Right lobe of liver (tissue), 6 donors: ENCODE measurements around the gene KIF14. TPM values are rescaled to one million over a fixed set of nuclear protein-coding genes. Genes with fewer than 3 reads are reported as not detected.

Experiments
- ATAC-seq, 4 donors: fragments of 200-7000 bp; cut with Tn5 transposase; one replicate each; pipeline ENCODE4 v1.9.1; 2020; ENCODE audit warnings: mild to moderate bottlenecking in 4 of 4, moderate library complexity in 4 of 4
- DNase-seq, 3 donors: peaks; one replicate each; pipeline ENCODE4 v3.0.0-alpha.2; 2020
- H3K27ac ChIP-seq, 3 donors: fragments of 200-600 bp; one replicate each; pipeline ENCODE4 v1.8.0; 2022
- H3K27me3 ChIP-seq, 2 donors: fragments of 200-600 bp; one replicate each; pipeline ENCODE4 v1.8.0; 2022
- H3K36me3 ChIP-seq, 4 donors: fragments of 200-600 bp; sonication (generic) in 1 of 4; one replicate each; pipeline versions ENCODE4 v1.5.1 to v1.8.0; 2017 to 2022; ENCODE audit warnings: control low read depth in 1 of 4
- H3K4me1 ChIP-seq, 4 donors: fragments of 200-600 bp; sonication (generic) in 1 of 4; one replicate each; pipeline versions ENCODE4 v1.5.1 to v1.8.0; 2017 to 2022; ENCODE audit warnings: control low read depth in 1 of 4
- H3K4me3 ChIP-seq, 3 donors: fragments of 200-600 bp; one replicate each; pipeline ENCODE4 v1.8.0; 2022
- H3K9me3 ChIP-seq, 4 donors: fragments of 200-600 bp; sonication (generic) in 1 of 4; one replicate each; pipeline versions ENCODE4 v1.5.1 to v1.8.0; 2017 to 2022; ENCODE audit warnings: control low read depth in 1 of 4
- POLR2A ChIP-seq: fragments of 450-650 bp; IDR thresholded peaks from one replicate; pipeline ENCODE4 v1.6.1; 2017; ENCODE audit warnings: antibody characterized with exemption, mild to moderate bottlenecking
- WGBS: methylation state at CpG from one replicate; pipeline ENCODE4 v1.1.6; 2018; ENCODE audit warnings: low coverage, low lambda C conversion rate; ENCODE audit not compliant: insufficient coverage; ENCODE audit errors: missing lambda C conversion rate; 5-methylcytosine and 5-hydroxymethylcytosine counted together
- intact Hi-C, 2 donors: fragments of 100-400 bp; cut with DNase I; formaldehyde crosslinking; loops; one replicate each; pipeline versions ENCODE4 v1.11.2 to v1.14.1; 2022
- long read RNA-seq: library from polyadenylated mRNA; unstranded; transcript quantifications from one replicate; pipeline ENCODE4 v2.0.0, GENCODE V29; 2019
- total RNA-seq, 6 experiments: library from RNA; depleted of rRNA in 2 of 6; stranded (reverse); fragments of >200 nt in 2 of 6; fragmentation: NEBNext Ultra II Directional in 3 of 6; extraction: Animal tissue kit (Norgen Biotek cat#: 25700) in 3 of 6; gene quantifications; one replicate each; pipeline versions ENCODE4 v1.1.0 to v1.2.4, GENCODE V29; 2016 to 2023
- TF ChIP-seq, protein P1 (sequence below), 4 donors: fragments of 200-600 bp in 3 of 4; fragments of 450-650 bp in 1 of 4; IDR thresholded peaks; one replicate each; pipeline versions ENCODE4 v1.5.1 to v1.8.0; 2016 to 2022; ENCODE audit warnings: antibody characterized with exemption in 4 of 4, mild to moderate bottlenecking in 2 of 4
- donor health status: DM: no; HTN: yes; CAD: no.
- donor health status: DM: no; HTN: no; CAD: no.
- donor health status: DM: no; HTN: no; CAD: no.
- donor health status: DM: no; HTN: yes; CAD: no.
- donor health status: DM: no; HTN: yes; CAD: no.

KIF14 gene, protein sequence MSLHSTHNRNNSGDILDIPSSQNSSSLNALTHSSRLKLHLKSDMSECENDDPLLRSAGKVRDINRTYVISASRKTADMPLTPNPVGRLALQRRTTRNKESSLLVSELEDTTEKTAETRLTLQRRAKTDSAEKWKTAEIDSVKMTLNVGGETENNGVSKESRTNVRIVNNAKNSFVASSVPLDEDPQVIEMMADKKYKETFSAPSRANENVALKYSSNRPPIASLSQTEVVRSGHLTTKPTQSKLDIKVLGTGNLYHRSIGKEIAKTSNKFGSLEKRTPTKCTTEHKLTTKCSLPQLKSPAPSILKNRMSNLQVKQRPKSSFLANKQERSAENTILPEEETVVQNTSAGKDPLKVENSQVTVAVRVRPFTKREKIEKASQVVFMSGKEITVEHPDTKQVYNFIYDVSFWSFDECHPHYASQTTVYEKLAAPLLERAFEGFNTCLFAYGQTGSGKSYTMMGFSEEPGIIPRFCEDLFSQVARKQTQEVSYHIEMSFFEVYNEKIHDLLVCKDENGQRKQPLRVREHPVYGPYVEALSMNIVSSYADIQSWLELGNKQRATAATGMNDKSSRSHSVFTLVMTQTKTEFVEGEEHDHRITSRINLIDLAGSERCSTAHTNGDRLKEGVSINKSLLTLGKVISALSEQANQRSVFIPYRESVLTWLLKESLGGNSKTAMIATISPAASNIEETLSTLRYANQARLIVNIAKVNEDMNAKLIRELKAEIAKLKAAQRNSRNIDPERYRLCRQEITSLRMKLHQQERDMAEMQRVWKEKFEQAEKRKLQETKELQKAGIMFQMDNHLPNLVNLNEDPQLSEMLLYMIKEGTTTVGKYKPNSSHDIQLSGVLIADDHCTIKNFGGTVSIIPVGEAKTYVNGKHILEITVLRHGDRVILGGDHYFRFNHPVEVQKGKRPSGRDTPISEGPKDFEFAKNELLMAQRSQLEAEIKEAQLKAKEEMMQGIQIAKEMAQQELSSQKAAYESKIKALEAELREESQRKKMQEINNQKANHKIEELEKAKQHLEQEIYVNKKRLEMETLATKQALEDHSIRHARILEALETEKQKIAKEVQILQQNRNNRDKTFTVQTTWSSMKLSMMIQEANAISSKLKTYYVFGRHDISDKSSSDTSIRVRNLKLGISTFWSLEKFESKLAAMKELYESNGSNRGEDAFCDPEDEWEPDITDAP (N-terminal part only)
- under 1 TPM; 0.15 to 0.49 (median 0.38) TPM for total RNA-seq
- long read RNA-seq, partial matches to known transcripts: 1 of 1 reads
- long read RNA-seq, other reads (novel, unspliced or antisense): 0 of 1 reads

DNA sequence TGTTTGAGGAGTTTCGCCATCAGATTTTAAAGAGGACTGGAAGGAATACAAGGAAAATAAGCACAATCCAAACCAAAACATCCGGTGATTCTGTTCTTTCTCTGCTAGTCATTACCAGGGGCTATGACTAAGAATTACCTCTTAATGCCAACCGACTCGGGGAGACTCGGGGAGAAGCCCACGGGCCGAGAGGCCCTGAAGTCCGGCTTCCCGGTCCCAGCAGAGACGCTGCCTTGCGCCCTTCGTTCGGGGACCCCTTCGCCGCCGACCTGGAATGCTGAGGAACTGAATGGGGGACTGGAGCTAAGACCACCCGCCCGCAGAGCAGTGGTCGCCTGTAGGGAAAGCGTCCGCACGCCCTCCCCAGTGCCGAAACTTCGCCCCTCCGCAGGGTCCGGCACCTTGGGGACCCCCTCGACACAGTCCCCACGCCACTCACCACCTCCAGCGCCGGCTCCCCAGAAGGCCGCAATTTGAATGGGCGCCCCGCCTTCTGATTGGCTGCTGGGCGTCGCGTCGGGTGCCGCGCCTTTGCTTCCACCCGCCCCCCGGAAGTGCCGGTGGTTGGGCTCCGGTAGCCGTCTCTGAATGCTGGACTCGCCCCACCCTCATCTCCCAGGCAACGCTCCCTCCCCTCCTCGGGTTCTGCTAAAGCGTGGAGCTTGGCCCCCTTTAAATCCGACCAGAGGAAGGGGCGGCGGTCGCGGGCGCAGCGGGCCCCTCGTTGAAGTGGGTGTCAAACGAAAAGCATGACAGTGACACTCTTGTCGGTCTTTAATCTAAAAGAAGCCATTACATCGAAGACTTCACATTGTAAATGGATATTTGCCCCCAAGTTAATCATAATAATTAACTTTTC, at the start of gene KIF14:
Gene KIF14 (minus strand): TSS at position 479 of the 859 bp plus-strand sequence. CDS start 2,028 bp downstream, outside the sequence.
- peak; percentile 94 to 96 (median 96) for DNase-seq
- Histone ChIP-seq H3K36me3 (no peaks in the 10 kb centered on the region), H3K4me3 (peak within 1 kb of the TSS; percentile 50 to 69 (median 55)), H3K9me3 (no peaks in the 10 kb centered on the region), H3K27me3 (no peaks in the 10 kb centered on the region), H3K27ac (peak within 1 kb of the TSS; percentile 23 to 64 (median 39)), H3K4me1 (no peaks in the 10 kb centered on the region)
- under 1% methylated on average over 25 of the region's 59 CpGs for WGBS
- intact Hi-C loops: loop anchor here in 1 of 2 donors (10.0 kb wide), 1 partner anchor 184 kb away; no protein-coding TSS in a partner anchor
- TF ChIP-seq, protein P1, sequence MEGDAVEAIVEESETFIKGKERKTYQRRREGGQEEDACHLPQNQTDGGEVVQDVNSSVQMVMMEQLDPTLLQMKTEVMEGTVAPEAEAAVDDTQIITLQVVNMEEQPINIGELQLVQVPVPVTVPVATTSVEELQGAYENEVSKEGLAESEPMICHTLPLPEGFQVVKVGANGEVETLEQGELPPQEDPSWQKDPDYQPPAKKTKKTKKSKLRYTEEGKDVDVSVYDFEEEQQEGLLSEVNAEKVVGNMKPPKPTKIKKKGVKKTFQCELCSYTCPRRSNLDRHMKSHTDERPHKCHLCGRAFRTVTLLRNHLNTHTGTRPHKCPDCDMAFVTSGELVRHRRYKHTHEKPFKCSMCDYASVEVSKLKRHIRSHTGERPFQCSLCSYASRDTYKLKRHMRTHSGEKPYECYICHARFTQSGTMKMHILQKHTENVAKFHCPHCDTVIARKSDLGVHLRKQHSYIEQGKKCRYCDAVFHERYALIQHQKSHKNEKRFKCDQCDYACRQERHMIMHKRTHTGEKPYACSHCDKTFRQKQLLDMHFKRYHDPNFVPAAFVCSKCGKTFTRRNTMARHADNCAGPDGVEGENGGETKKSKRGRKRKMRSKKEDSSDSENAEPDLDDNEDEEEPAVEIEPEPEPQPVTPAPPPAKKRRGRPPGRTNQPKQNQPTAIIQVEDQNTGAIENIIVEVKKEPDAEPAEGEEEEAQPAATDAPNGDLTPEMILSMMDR (IDR thresholded peaks at IDR 0.05): no peak
- TF ChIP-seq POLR2A: no peak
- ATAC-seq: peak; percentile 99 to 100 (median 100)

DNA sequence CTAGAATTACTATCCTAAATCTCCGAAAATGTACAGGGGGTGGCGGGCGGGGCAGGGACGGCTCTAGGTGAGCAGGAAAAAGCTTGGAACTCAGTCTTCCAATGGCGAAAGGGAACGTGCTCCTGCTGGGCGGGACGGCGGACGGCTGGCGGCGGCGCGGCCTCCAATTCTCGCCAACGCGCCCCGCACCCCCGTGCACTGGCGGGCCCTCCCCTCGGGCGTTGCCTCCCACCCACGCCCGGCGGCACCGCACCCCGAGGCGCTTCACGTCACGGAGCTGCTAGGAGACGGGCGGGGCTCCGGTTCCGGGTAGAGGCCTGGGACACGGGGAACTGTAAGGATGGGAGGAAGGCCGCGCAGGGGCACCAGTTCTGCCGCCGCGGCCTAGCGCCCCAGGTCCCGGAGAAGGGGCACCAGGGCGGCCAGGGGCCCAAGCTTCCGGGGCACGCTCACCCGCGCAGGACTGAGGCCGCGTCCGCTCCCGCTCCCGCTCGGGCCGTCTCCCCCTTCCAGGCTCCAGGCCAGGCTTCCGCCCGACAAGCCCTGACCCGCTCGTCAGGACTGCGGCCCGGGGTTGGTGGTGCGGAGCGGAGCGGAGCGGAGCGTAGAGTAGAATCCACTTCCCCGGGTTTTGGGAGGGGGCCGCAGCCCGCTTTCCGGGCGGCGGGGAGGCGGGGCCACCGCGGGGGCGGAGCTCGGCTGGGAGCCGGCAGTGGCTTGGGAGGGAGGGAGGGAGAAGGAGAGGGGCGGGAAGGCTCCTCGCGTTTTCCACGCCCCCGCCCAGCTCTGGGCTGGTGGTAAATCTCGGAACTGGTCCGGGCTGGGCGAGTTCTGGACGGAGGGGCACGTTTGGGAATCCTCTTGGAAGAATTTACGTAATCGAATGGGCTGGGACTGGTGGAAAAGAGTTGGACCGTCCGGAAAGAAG, 49.0 kb upstream of the KIF14 start, which contains the start of gene DDX59:
Gene DDX59 (minus strand): TSS at position 594 of the 928 bp plus-strand sequence. CDS start 3,167 bp downstream, outside the sequence.
- intact Hi-C loops: no loop called here
- H3K4me1 ChIP-seq: peaks cover 0 to 7% (median 2%) of the 10 kb centered on the region in 4 donors
- H3K27ac ChIP-seq: peak within 1 kb of the TSS; percentile 98 to 100 (median 99)
- no peaks in the 10 kb centered on the region for H3K36me3 ChIP-seq
- H3K27me3 ChIP-seq: no peaks in the 10 kb centered on the region
- ATAC-seq: peak; percentile 88 to 96 (median 92)
- no peaks in the 10 kb centered on the region for H3K9me3 ChIP-seq
- peak within 1 kb of the TSS; percentile 56 to 93 (median 90) for H3K4me3 ChIP-seq
- TF ChIP-seq POLR2A: peak; percentile 99
- TF ChIP-seq, protein P1 (IDR thresholded peaks at IDR 0.05): peak in 1 of 4 donors; percentile 4
- WGBS: under 1% methylated on average over 31 of the region's 91 CpGs
- peak; percentile 98 for DNase-seq

DNA sequence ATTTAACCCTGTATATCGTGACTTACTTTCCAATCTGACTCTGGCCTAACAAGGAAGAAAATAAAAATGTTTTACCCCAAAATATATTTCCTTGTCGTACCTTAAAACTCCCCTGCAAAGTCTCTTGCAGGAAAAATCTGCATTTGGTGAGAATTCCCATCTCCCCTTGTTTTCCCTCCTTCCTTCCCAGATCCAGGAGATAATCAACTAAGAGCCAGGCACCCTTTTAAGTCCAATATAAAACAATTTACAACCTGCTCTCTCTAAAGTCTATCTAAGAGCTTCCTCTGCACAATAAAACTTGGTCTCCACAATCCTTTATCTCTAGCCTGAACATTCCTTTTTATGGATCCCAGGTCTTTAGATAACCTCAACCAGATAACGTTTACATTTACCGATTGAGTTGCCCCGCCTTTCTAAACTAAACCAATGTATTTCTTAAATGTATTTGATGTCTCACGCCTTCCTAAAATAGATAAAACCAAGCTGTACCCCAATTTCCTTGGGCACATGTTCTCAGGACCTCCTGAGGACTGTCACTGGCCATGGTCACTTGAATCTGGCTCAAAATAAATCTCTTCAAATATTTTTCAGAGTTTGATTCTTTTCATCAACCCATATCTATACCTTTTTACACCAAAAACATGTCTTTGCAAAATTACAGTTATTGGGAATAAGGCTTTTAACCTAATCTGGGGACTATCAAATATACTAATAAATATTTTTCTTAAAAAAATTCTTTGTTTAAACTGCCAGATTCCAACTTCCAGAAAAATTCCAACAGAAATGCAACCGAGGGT, 48.2 kb upstream of the KIF14 start:
- 28% methylated on average over 7 of the region's 7 CpGs for WGBS
- Histone ChIP-seq H3K36me3 (peaks cover 0 to under 1% (median 0%) of the 10 kb centered on the region in 4 donors), H3K27me3 (no peaks in the 10 kb centered on the region), H3K27ac (peak overlapping the region; percentile 98 to 100 (median 99)), H3K4me1 (peaks cover 0 to 7% (median 2%) of the 10 kb centered on the region in 4 donors), H3K9me3 (no peaks in the 10 kb centered on the region), H3K4me3 (peak overlapping the region; percentile 56 to 93 (median 90))
- ATAC-seq: no peak
- no peak for TF ChIP-seq POLR2A
- TF ChIP-seq, protein P1 (IDR thresholded peaks at IDR 0.05): no peak
- intact Hi-C loops: no loop called here
- no peak for DNase-seq
